Ovary (tissue), 9 donors: ENCODE results near the gene TCFL5. TPM values are rescaled to one million over a fixed set of nuclear protein-coding genes. Genes with fewer than 3 reads are reported as not detected.
"Not testable (repeated sequence)": the region's sequence is repeated elsewhere in the genome, so short reads cannot be mapped to it uniquely, and the experiment has no call there.

Experiments used
- DNase-seq, 5 donors: peaks; one replicate each; pipeline ENCODE4 v3.0.0-alpha.2; 2019 to 2020
- H3K27ac ChIP-seq, 2 donors: fragments of 200-600 bp; one replicate each; pipeline versions ENCODE4 v1.5.1 to v1.8.0; 2019 to 2022
- H3K27me3 ChIP-seq: fragments of 200-600 bp; one replicate; pipeline ENCODE4 v1.8.0; 2022
- H3K36me3 ChIP-seq: fragments of 200-600 bp; sonication (generic); one replicate; pipeline ENCODE4 v1.5.1; 2019
- H3K4me1 ChIP-seq: one replicate; pipeline ENCODE4 v1.8.1; 2013; ENCODE audit warnings: mild to moderate bottlenecking, moderate library complexity; ENCODE audit not compliant: insufficient read depth
- H3K4me3 ChIP-seq: fragments of 200-600 bp; sonication (generic); one replicate; pipeline ENCODE4 v1.5.1; 2017
- H3K9me3 ChIP-seq, 2 donors: fragments of 200-600 bp in 1 of 2; sonication (generic) in 1 of 2; one replicate each; pipeline versions ENCODE4 v1.5.1 to v1.8.1; 2013 to 2019; ENCODE audit warnings: mild to moderate bottlenecking in 1 of 2, moderate library complexity in 1 of 2
- EP300 ChIP-seq: sonication (generic); formaldehyde crosslinking; IDR thresholded peaks from one replicate; pipeline ENCODE4 v1.6.1; 2017; ENCODE audit warnings: antibody characterized with exemption
- POLR2A ChIP-seq: fragments of 450-650 bp; IDR thresholded peaks from one replicate; pipeline ENCODE4 v1.6.1; 2017; ENCODE audit warnings: antibody characterized with exemption, mild to moderate bottlenecking, moderate library complexity
- whole genome bisulfite sequencing, 3 donors: extraction: QIAGEN DNeasy Blood & Tissue Kit in 1 of 3; methylation state at CpG; one replicate each; pipeline versions ENCODE4 v1.1.5 to v1.1.7; 2013 to 2017; 5-methylcytosine and 5-hydroxymethylcytosine counted together
- intact Hi-C, 4 donors: fragments of 100-400 bp; cut with DNase I; formaldehyde crosslinking; loops; one replicate each; pipeline versions ENCODE4 v1.11.0 to v1.15.1; 2022 to 2023
- polyA plus RNA-seq, 2 donors: library from polyadenylated mRNA; stranded (reverse); fragments of 200-250 nt in 1 of 2; fragments of 350-450 nt in 1 of 2; fragmentation: Illumina TruSeq in 1 of 2; extraction: RNeasy Lipid Tissue Mini Kit (QIAGEN cat#74804) in 1 of 2; gene quantifications; one replicate each; pipeline ENCODE4 v1.2.3, GENCODE V29; 2013 to 2014
- total RNA-seq, 7 donors: library from RNA; depleted of rRNA in 2 of 7; stranded (reverse); fragments of >200 nt in 2 of 7; fragmentation: NEBNext Ultra II Directional in 3 of 7; extraction: Animal tissue kit (Norgen Biotek cat#: 25700) in 3 of 7; gene quantifications; one replicate each; pipeline versions ENCODE4 v1.1.0 to v1.2.4, GENCODE V29; 2016 to 2023
- TF ChIP-seq, protein P1 (sequence below), 3 donors: fragments of 450-650 bp in 2 of 3; fragments of 200-600 bp in 1 of 3; IDR thresholded peaks; one replicate each; pipeline versions ENCODE4 v1.5.1 to v1.8.0; 2016 to 2022; ENCODE audit warnings: antibody characterized with exemption in 3 of 3, mild to moderate bottlenecking in 1 of 3
- donor health status: DM: no; HTN: no; CAD: no; lungs with moderate emphysema.
- donor health status: DM: no; HTN: no; CAD: no.
- donor health status: Bipolar disorder and iron deficiency.
- donor health status: DM: yes; HTN: yes; CAD: no.
- donor health status: DM: no; HTN: no; CAD: no.
- donor health status: DM: yes; HTN: yes; CAD: no.

Gene TCFL5
- total and polyA plus RNA-seq, 9 donors: 8.1 to 17.9 (median 12.3) TPM

DNA sequence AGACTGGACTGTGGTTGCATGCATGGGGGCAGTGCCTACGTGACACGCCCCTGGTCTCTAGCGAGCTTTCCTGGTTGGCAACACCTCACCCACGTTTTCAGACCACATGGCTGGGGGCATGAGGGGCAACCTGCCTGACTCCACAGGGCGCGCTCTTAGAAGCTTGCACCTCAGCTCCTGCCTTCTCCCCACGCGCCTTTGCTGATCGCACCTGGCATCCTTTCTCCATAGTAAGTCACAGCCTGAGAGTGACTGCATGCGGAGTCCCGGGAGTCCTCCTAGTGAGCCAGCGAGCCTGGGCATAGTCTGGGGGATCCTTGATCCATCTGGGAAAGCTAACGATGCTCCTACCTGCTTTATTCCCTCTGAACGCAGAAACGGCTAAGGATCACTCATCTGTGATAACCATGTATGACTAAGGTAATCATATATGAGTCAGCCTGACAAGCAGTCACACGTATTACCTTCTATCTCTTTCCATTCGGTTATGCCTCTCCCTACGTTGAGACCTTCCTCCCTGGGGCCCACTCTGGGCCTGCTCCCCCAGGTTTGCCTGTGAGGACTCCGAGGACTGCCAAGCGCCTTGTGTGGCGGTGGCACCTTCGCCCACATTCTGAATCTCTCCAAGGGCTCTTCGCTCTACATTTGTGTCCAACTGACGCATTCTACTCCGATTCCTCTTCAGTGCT, 4.5 kb downstream of the TCFL5 start:
- DNase-seq: peak in 1 of 5 donors; percentile 31
- H3K36me3 ChIP-seq: no peaks in the 10 kb centered on the region
- 93 to 96% (median 94%) methylated on average over 25 of the region's 25 CpGs for WGBS, 3 donors

DNA sequence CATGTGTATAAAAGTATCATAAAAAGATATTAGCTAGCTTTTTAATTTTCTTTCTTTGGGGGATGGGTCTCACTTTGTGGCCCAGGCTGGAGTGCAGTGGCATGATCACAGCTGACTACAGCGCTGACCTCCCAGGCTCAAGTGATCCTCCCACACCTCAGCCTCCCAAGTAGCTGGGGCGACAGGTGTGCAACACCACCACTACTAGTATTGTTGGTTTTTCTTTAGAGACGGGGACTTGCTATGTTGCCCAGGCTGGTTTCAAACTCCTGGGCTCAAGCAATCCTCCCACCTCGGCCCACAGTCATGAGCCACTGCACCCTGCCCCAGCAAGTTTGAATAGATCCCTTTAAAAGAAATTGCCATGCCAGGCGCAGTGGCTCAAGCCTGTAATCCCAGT, 6.5 kb downstream of the TCFL5 start:
- no peak for TF ChIP-seq EP300
- 90 to 97% (median 93%) methylated on average over 5 of the region's 5 CpGs for WGBS, 3 donors
- Histone ChIP-seq H3K9me3 (no peaks in the 10 kb centered on the region), H3K27me3 (no peaks in the 10 kb centered on the region), H3K27ac (no peak overlapping the region), H3K36me3 (no peaks in the 10 kb centered on the region), H3K4me1 (peaks cover 2% of the 10 kb centered on the region), H3K4me3 (no peak overlapping the region)
- intact Hi-C loops: no loop called here
- DNase-seq: no peak

More for the DNA sequence above, 4.5 kb downstream of the TCFL5 start:
- TF ChIP-seq POLR2A: no peak
- TF ChIP-seq, protein P1, sequence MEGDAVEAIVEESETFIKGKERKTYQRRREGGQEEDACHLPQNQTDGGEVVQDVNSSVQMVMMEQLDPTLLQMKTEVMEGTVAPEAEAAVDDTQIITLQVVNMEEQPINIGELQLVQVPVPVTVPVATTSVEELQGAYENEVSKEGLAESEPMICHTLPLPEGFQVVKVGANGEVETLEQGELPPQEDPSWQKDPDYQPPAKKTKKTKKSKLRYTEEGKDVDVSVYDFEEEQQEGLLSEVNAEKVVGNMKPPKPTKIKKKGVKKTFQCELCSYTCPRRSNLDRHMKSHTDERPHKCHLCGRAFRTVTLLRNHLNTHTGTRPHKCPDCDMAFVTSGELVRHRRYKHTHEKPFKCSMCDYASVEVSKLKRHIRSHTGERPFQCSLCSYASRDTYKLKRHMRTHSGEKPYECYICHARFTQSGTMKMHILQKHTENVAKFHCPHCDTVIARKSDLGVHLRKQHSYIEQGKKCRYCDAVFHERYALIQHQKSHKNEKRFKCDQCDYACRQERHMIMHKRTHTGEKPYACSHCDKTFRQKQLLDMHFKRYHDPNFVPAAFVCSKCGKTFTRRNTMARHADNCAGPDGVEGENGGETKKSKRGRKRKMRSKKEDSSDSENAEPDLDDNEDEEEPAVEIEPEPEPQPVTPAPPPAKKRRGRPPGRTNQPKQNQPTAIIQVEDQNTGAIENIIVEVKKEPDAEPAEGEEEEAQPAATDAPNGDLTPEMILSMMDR (IDR thresholded peaks at IDR 0.05): no peak
- no peak for TF ChIP-seq EP300
- H3K27ac ChIP-seq: no peak overlapping the region
- peaks cover 7% of the 10 kb centered on the region for H3K4me1 ChIP-seq
- H3K4me3 ChIP-seq: no peak overlapping the region
- H3K9me3 ChIP-seq: no peaks in the 10 kb centered on the region
- intact Hi-C loops: no loop called here
- H3K27me3 ChIP-seq: no peaks in the 10 kb centered on the region

DNA sequence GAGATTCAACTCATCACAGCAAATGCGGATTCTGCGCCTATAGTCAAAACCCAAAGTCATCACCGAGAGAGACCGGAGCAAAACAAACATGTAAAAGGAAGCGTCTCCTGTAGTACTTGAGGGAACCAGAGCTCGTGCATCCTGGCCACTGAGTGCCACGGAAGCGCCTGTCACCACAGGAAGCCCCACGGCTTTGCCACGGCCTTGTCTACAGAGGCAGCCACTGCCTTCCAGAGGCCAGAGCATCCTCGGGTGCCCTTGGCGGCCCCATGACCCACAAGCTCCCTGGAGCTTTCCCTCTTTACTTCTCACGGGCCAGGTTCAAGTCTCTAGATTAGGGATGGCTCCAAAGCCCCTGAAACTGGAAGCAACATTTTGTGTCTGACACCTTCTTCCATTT, 7.5 kb downstream of the TCFL5 start:
- intact Hi-C loops: no loop called here
- no peak overlapping the region for H3K4me3 ChIP-seq
- no peak for DNase-seq
- no peaks in the 10 kb centered on the region for H3K27me3 ChIP-seq
- no peaks in the 10 kb centered on the region for H3K36me3 ChIP-seq
- no peak overlapping the region for H3K27ac ChIP-seq
- no peak for TF ChIP-seq EP300
- no peak for TF ChIP-seq POLR2A
- TF ChIP-seq, protein P1 (IDR thresholded peaks at IDR 0.05): no peak
- 95 to 96% (median 96%) methylated on average over 13 of the region's 13 CpGs for WGBS, 3 donors
- no peaks in the 10 kb centered on the region for H3K4me1 ChIP-seq
- no peaks in the 10 kb centered on the region for H3K9me3 ChIP-seq

DNA sequence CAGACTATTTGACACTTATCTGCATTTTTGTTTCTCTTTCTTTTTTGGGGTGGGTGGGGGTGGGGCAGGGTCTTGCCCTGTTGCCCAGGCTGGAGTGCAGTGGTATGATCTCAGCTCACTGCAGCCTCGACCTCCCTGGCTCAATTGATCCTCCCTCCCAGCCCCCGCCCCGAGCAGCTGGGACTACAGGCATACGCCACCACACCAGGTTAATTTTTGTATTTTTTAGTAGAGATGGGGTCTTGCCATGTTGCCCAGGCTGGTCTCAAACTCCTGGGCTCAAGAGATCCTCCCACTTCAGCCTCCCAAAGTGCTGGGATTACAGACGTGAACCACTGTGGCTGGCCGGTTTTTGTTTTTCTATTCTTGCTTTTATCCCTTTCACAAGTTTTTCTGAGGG, 8.3 kb downstream of the TCFL5 start:
- H3K27ac ChIP-seq, H3K4me1 ChIP-seq, H3K27me3 ChIP-seq, H3K36me3 ChIP-seq, H3K4me3 ChIP-seq, intact Hi-C loops, H3K9me3 ChIP-seq: not testable (repeated sequence)
- DNase-seq: peak in 1 of 5 donors; percentile 20
- 82 to 90% (median 86%) methylated on average over 6 of the region's 6 CpGs for WGBS, 3 donors

DNA sequence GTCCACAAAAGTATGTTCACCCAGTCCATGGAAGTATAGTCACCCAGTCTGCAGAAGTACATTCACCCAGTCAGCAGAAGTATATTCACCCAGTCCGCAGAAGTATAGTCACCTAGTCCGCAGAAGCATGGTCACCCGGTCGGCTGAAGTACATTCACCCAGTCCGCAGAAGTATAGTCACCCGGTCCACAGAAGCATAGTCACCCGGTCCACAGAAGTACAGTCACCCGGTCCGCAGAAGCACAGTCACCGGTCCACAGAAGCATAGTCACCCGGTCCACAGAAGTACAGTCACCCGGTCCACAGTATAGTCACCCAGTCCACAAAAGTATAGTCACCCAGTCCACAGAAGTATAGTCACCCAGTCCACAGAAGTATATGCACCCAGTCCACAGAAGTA, 8.8 kb downstream of the TCFL5 start:
- Histone ChIP-seq H3K27ac (no peak overlapping the region), H3K27me3 (no peaks in the 10 kb centered on the region), H3K4me1 (no peaks in the 10 kb centered on the region), H3K36me3 (no peaks in the 10 kb centered on the region), H3K9me3 (no peaks in the 10 kb centered on the region), H3K4me3 (no peak overlapping the region)
- no peak for TF ChIP-seq EP300
- no peak for TF ChIP-seq POLR2A
- TF ChIP-seq, protein P1 (IDR thresholded peaks at IDR 0.05): no peak
- no peak for DNase-seq
- 87 to 96% (median 91%) methylated on average over 12 of the region's 12 CpGs for WGBS, 3 donors
- intact Hi-C loops: no loop called here
